COLO668 (cell line): ENCODE measurements around the gene CDC14A.
"Not testable (repeated sequence)": the region's sequence is repeated elsewhere in the genome, so short reads cannot be mapped to it uniquely, and the experiment has no call there.

ENCODE experiments used
- DNase-seq: peaks from one replicate; lab custom pipeline; 2025; ENCODE audit not compliant: unreplicated experiment; lab: John Stamatoyannopoulos, UW

Gene CDC14A

GRCh38 chr1:100361511-100362089, 9.3 kb downstream of the CDC14A start:
- no peak for DNase-seq

- no peak for DNase-seq
Measured at GRCh38 chr1:100362821-100363466, 10.6 kb downstream of the CDC14A start.

GRCh38 chr1:100363831-100364230, 11.5 kb downstream of the CDC14A start:
- no peak for DNase-seq

DNA sequence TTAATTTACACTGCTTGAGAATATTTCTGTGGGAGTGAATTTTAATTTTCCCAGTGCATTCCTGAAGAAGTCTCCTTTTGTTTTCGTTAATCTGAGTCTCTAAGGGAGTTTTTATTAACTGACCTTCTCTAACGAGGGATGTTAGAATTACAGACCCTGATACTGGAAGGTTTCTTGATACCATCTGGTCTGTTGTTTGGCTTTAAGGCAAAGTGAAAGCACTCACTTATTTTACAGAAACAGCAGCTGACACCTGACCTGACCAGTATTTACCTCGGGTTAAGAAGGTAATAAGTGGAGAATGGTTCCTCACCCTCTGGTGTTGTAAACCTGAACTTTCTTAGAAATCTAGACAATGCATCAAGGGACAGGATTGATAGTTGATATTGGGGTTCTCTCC, 12.4 kb downstream of the CDC14A start:
- no peak for DNase-seq

DNA sequence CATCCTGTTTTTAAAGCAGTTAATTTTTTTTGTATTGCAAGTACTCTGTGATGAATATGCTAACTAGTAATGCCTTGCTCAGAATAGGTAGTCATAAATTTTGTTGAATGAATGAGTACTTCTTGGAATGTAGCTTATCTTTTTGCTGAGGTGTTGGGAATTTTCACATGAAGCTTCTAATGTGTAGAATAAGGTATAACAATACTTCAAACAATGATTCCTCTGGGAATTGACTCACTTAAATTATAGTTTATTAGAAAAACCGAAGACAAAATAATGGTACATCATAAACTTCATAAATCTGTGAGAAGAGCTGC, 13.9 kb downstream of the CDC14A start:
- no peak for DNase-seq

GRCh38 chr1:100369339-100369738, 17.0 kb downstream of the CDC14A start:
- DNase-seq = not testable (repeated sequence)

- DNase-seq = not testable (repeated sequence)
Measured at GRCh38 chr1:100373953-100374352, 21.6 kb downstream of the CDC14A start.

DNA sequence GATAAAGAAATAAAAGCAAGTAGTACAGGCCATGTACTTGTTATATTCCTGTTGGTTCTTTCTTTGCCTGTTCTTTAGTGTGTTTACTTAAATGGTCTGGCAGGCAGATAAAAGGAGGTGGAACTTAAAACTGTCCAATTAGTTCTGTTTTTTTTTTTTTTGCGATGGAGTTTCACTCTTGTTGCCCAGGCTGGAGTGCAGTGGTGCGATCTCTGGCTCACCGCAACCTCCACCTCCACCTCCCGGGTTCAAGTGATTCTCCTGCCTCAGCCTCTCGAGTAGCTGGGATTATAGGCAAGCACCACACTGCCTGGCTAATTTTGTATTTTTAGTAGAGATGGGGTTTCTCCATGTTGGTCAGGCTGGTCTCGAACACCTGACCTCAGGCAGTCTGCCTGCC, 24.6 kb downstream of the CDC14A start:
- not testable (repeated sequence) for DNase-seq

GRCh38 chr1:100377590-100378361, 25.5 kb downstream of the CDC14A start:
- DNase-seq = no peak

DNA sequence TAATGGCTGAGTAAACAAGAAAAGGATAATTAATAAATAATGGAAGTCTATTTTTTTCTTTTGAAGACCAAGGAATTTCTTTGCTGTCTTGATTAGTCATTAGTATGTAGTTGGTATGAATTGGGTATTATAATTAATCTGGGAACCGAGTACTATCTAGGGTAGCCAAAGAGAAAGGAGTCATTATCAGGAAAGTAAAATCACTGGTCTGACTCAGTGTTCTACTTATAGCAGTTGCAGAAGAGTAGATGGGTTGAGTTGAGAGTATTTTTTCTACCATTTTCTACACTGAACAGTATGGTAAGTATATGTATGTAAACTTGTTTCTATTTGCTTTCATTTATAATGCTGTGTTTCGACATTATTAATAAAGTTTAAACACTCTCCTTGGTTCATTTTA, 26.6 kb downstream of the CDC14A start:
- DNase-seq = no peak

DNA sequence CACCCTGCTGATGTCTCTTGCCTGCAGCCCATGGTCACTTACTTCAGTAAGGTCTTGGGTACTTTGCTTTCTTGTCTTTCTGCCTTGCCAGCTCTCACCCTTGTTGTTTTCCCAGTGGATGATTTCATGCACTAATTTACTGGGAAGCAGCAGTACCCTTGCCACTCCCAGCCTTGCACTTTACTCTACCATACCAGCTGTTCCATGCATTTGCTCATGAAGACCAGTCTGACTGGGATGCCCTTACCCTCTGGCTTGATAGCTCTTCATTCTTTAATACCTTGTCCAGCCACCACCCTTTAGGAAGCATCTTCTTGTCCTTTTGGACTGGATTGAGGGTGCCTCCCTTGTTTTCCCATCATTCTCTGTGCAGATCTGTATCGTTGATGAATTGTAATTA, 28.3 kb downstream of the CDC14A start:
- no peak for DNase-seq

- DNase-seq = no peak
Measured at GRCh38 chr1:100382657-100383056, 30.4 kb downstream of the CDC14A start.

- DNase-seq = no peak
Measured at GRCh38 chr1:100383743-100384405, 31.6 kb downstream of the CDC14A start.

DNA sequence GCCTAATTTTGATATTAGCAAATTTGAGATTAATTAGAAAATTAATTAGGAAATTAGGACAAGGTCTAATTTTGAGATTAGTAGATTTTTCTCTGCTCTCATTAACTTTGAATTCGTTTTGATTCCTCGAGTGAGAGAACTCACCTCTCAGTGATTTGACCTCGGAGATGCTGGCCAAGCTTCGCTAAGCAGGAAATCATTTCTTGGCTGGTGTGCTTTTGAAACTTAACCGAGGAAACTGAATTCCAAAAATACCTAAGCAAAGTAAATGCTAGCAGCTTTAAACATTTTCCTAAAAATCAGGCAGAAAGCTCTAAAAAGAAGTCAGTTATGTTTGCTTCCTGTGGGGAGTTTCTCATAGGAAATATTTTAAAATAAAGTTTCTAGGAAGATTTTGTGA, 34.9 kb downstream of the CDC14A start:
- DNase-seq = no peak

DNA sequence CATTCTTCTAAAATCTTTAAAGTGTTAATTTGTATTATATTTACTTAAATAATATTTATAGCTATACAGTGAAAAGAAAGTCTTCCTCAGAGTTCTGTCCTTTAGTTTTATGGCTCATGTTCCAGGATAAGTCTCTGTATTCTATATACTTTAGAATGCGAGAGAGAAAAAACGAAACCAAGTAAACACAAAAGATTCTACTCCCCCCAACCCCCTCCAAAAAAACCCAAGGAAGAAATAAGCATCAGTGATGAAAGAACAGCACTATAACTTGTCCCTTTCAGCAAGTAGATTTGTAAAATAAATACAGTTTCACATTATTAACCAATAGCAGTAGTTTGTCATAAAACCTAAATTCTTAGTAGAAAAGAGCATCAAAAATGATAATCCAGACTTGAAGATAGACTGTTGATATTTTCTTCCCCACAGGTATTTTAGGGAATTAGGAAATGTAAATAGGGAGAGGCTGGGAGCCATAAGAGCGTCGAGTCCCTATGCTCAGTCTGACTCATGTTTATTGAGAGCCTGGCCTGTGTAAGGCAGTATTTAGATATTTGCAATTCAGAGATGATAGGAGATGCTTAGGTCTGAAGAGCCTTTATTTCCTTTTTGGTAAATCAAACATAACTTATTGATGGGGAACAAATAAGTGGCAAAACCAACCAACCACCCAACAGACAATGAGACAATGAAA, 35.5 kb downstream of the CDC14A start:
- no peak for DNase-seq

DNA sequence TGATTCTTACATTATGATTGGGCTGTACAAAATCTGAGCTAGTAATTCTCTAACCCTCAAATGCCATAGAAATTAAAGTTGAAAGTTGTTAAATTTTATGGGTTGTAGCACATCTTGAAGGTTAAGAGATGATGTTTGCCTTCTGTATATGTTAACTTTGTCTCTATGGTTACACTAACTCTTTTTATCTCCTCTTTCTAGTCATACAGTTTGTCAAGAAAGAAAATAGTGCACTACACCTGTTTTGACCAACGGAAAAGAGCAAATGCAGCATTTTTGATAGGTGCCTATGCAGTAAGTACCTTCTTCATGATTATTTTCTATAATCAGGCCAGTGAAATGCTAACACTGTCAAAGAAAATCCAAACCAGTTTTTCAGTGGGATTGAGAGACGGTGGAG, 38.2 kb downstream of the CDC14A start:
- no peak for DNase-seq

DNA sequence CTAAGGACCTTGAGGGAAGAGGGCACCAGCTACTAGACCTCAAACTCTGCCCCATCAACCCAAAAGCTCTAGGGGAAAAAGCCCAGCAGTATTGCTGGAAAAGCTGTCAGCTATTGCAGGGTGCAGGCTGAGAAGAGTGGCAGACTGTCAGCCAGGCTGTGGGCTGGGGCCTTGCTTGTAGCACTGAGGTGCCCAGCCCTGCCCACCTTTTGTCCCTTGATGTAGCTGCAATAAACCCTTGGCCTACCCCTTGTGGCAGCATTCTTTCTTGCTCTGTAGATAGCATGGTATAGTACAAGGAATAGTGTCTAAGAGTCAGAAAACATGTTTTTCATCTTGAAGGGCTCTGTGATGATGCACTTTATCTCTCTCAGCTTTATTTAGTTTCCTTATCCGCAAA, 39.4 kb downstream of the CDC14A start:
- no peak for DNase-seq

- no peak for DNase-seq
Measured at GRCh38 chr1:100392756-100393155, 40.5 kb downstream of the CDC14A start.

- DNase-seq = no peak
Measured at GRCh38 chr1:100394285-100394684, 42.0 kb downstream of the CDC14A start.

GRCh38 chr1:100395913-100396312, 43.6 kb downstream of the CDC14A start:
- DNase-seq = no peak

DNA sequence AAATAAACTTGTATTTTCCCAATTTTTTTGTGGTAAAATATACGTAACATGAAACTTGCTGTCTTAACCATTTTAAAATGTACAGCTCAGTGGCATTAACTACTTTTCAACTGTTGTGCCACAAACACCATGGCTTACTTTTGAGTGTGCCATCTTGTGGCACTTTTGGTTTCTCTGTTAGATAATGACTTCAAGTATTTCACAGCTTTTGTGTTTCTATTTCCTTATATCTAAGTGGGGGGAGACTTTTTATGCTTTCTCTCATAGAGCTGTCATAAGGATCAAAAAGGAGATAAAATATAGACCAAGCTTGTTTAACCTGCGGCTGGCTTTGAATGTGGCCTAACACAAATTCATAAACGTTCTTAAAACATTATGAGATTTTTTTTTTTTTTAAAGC, 44.3 kb downstream of the CDC14A start:
- DNase-seq = no peak
